OCI-LY3 (cell line): ENCODE data around the gene PKD1.

ENCODE experiments used
- CTCF ChIP-seq: fragments of 200-600, 300-600 bp; sonication (generic); IDR thresholded peaks from 2 replicates; pipeline ENCODE4 v1.5.1; 2014; ENCODE audit warnings: antibody characterized with exemption, low read length, low read depth
- EZH2phosphoT487 ChIP-seq: fragments of 200-600 bp; shearing (Covaris generic); IDR thresholded peaks from 2 replicates; pipeline ENCODE4 v1.6.1; 2018; ENCODE audit warnings: antibody characterized with exemption, mixed run types, low read depth

DNA sequence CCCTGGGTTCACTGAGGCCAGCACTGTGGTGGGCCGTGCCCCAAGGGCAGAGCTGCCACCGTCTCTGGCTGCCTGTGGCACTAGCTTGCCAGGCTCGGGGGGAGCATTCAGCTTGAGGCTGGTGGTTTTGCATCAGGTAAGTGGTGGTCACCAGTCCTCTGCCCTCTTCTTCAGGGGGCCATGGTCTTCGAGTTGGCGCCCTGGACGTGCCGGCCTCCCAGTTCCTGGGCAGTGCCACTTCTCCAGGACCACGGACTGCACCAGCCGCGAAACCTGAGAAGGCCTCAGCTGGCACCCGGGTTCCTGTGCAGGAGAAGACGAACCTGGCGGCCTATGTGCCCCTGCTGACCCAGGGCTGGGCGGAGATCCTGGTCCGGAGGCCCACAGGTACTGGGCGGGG lies 55.7 kb downstream of the PKD1 start:
- TF ChIP-seq CTCF, result no peak
- no peak for TF ChIP-seq EZH2phosphoT487
